Naive thymus-derived CD4-positive, alpha-beta T cell (primary cell): ENCODE data around the gene PTPN7. TPM values are rescaled to one million over a fixed set of nuclear protein-coding genes. Genes with fewer than 3 reads are reported as not detected.

Source experiments
- ATAC-seq: fragments of 150-1000 bp; cut with Tn5 transposase; 2 replicates; pipeline ENCODE4 v1.10.0; 2021; ENCODE audit warnings: mild to moderate bottlenecking, moderate library complexity
- CTCF ChIA-PET: fragments of 350-600 bp; sonication (Branson Sonifier 250); formaldehyde crosslinking; loops from one replicate; lab custom pipeline; 2021; ENCODE audit warnings: antibody characterized with exemption; lab: Charles Lee
- POLR2A ChIA-PET: fragments of 350-600 bp; sonication (Branson Sonifier 250); formaldehyde crosslinking; loops from one replicate; lab custom pipeline; 2021; ENCODE audit warnings: antibody characterized with exemption, inconsistent platforms; lab: Charles Lee
- DNase-seq, 9 donors: peaks; one replicate each; pipeline versions ENCODE4 v3.0.0 to v3.0.0-alpha.2; 2020 to 2022; ENCODE audit warnings: mixed read lengths in 1 of 9
- H3K27ac ChIP-seq: one replicate; pipeline ENCODE4 v1.7.0; 2013; ENCODE audit warnings: mild to moderate bottlenecking, low read depth, low read length, moderate library complexity
- H3K27me3 ChIP-seq, 2 donors: one replicate each; pipeline ENCODE4 v1.7.0; 2013; ENCODE audit warnings: low read length in 2 of 2, mild to moderate bottlenecking in 2 of 2, moderate library complexity in 2 of 2; ENCODE audit not compliant: control insufficient read depth in 2 of 2, insufficient read depth in 2 of 2
- H3K36me3 ChIP-seq, 3 experiments: 1 replicate in 2 of 3; 2 replicates in 1 of 3; pipeline ENCODE4 v1.7.0; 2013; ENCODE audit warnings: low read length in 3 of 3, mild to moderate bottlenecking in 3 of 3, moderate library complexity in 1 of 3; ENCODE audit not compliant: insufficient read depth in 3 of 3, control insufficient read depth in 2 of 3
- H3K4me1 ChIP-seq, 2 donors: one replicate each; pipeline ENCODE4 v1.7.0; 2013; ENCODE audit warnings: low read length in 2 of 2, mild to moderate bottlenecking in 2 of 2, moderate library complexity in 1 of 2; ENCODE audit not compliant: control insufficient read depth in 2 of 2, insufficient read depth in 2 of 2
- H3K4me3 ChIP-seq: 2 replicates; pipeline ENCODE4 v1.7.0; 2013; ENCODE audit warnings: mild to moderate bottlenecking, low read length
- H3K9me3 ChIP-seq, 3 experiments: 1 replicate in 2 of 3; 2 replicates in 1 of 3; pipeline ENCODE4 v1.7.0; 2013; ENCODE audit warnings: low read length in 3 of 3; ENCODE audit not compliant: control insufficient read depth in 2 of 3
- H3K27ac Mint-ChIP-seq, 9 donors: one replicate each; pipeline ENCODE4 v1.8.0; 2020 to 2022; ENCODE audit warnings: mixed read lengths in 9 of 9, mild to moderate bottlenecking in 8 of 9, moderate library complexity in 5 of 9, inconsistent platforms in 2 of 9
- H3K27me3 Mint-ChIP-seq, 5 donors: one replicate each; pipeline ENCODE4 v1.8.0; 2021 to 2022; ENCODE audit warnings: mixed read lengths in 5 of 5, mild to moderate bottlenecking in 1 of 5
- H3K36me3 Mint-ChIP-seq, 5 donors: one replicate each; pipeline ENCODE4 v1.8.0; 2020 to 2022; ENCODE audit warnings: mixed read lengths in 5 of 5, mild to moderate bottlenecking in 3 of 5, inconsistent platforms in 1 of 5
- H3K4me1 Mint-ChIP-seq, 7 donors: one replicate each; pipeline ENCODE4 v1.8.0; 2020 to 2022; ENCODE audit warnings: mixed read lengths in 7 of 7, mild to moderate bottlenecking in 3 of 7, inconsistent platforms in 1 of 7
- H3K4me3 Mint-ChIP-seq, 10 donors: one replicate each; pipeline ENCODE4 v1.8.0; 2020 to 2022; ENCODE audit warnings: mild to moderate bottlenecking in 10 of 10, mixed read lengths in 10 of 10, moderate library complexity in 6 of 10, inconsistent platforms in 2 of 10
- H3K9me3 Mint-ChIP-seq, 11 donors: one replicate each; pipeline ENCODE4 v1.8.0; 2020 to 2022; ENCODE audit warnings: mixed read lengths in 11 of 11, mild to moderate bottlenecking in 4 of 11, inconsistent platforms in 1 of 11, moderate library complexity in 1 of 11
- intact Hi-C, 2 donors: fragments of 100-400 bp; cut with micrococcal nuclease; formaldehyde crosslinking; loops; one replicate each; pipeline ENCODE4 v1.15.1; 2023
- polyA plus RNA-seq, 2 donors: library from polyadenylated mRNA; unstranded; fragments of 300-500 nt; fragmentation: Illumina TruSeq; gene quantifications; one replicate each; pipeline ENCODE4 v1.2.3, GENCODE V29; 2021
- total RNA-seq, 6 experiments: library from RNA in 5 of 6; stranded (reverse) in 5 of 6; gene quantifications; 1 replicate in 5 of 6; 2 replicates in 1 of 6; pipeline ENCODE4 v1.2.3 and lab custom pipeline; 2021 to 2026

Gene PTPN7
- total and polyA plus RNA-seq, 7 experiments from 2014 or later = 40.4 to 258 (median 78.6) TPM

DNA sequence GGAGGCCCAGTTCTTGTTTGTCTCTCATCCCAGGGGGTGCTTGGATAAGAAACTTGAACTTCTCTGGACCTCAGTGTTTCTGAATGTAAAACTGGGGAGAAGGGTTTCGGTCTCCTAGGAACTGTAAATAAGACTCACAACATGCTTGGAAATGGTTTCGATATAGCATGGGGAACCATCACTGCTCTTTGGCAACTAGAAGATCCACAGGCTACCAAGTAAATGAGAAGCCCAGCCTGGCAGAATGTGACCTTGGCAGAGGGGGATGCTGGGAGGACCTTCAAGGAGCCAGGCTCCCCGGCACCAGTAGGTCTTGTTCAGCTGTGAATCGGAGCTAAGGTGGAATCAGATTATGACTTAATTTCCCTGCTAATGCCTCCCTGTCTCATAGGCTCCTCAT, 19.6 kb downstream of the PTPN7 start:
- Mint-ChIP-seq H3K27me3 (no peaks in the 10 kb centered on the region), H3K4me3 (no peak overlapping the region), H3K9me3 (no peaks in the 10 kb centered on the region), H3K4me1 (peaks cover 22 to 43% (median 38%) of the 10 kb centered on the region in 7 donors), H3K36me3 (peaks cover 0 to 7% (median 0%) of the 10 kb centered on the region in 5 donors), H3K27ac (peak overlapping the region in 7 of 9 donors; percentile 24 to 79 (median 52))
- ATAC-seq = no peak
- DNase-seq = no peak
- Histone ChIP-seq H3K27me3 (no peaks in the 10 kb centered on the region), H3K4me3 (no peak overlapping the region), H3K27ac (peak overlapping the region; percentile 35), H3K9me3 (no peaks in the 10 kb centered on the region), H3K4me1 (peaks cover 14 to 21% of the 10 kb centered on the region in 2 donors), H3K36me3 (peaks cover 0 to 20% (median 0%) of the 10 kb centered on the region in 3 experiments)
- intact Hi-C loops = loop anchor here (5.0 to 10.0 kb wide), 3 partner anchors 264 to 656 kb away; partner anchors contain the start of gene IPO9 (in 1 of the 2)
- ChIA-PET POLR2A (no interaction called here), CTCF (no interaction called here)

DNA sequence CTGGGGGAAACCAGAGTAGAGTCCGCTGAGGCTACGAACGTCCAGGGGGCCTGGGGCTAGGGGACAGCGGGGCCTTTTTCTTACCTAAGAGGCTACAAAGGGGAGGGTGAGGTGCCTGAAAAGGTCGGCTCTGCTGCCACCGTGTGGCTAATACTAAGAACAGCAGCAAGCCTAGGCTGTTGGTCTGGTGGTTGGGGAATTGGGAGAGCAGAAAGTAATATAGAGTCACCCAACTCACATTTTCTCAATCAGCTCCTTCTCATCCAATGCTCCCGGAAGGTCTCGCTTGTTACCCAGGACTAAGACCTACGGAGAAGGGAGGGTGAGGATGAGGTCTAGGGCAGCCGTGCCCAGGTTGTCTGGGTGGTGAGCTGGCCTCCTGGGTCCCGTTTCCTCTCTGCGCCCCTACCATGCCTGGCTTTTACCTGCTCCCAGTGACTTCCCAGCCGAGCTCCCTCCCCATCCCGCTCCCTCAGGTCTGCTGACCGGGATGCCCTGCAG, 25.1 kb downstream of the PTPN7 start:
- ChIA-PET POLR2A (interaction anchor here (2.7 kb wide), 1 partner anchor 8 kb away, joined by 6 read pairs; no protein-coding TSS in a partner anchor), CTCF (interaction anchor here (0.5 to 2.9 kb wide), 9 partner anchors 9 to 239 kb away, joined by 3 to 12 read pairs (median 5); partner anchors contain the start of genes ARL8A, GPR37L1 and PTPN7)
- ATAC-seq = peak; percentile 92
- intact Hi-C loops = loop anchor here (1.0 to 5.0 kb wide), 5 partner anchors 8 to 239 kb away; partner anchors contain the start of gene TIMM17A (in 1 of the 2)
- H3K4me3 Mint-ChIP-seq = no peak overlapping the region
- peaks cover 4 to 15% (median 8%) of the 10 kb centered on the region in 7 donors for H3K4me1 Mint-ChIP-seq
- Histone ChIP-seq H3K4me3 (no peak overlapping the region), H3K36me3 (peaks cover 6 to 54% (median 7%) of the 10 kb centered on the region in 3 experiments), H3K27me3 (no peaks in the 10 kb centered on the region), H3K27ac (no peak overlapping the region), H3K4me1 (no peaks in the 10 kb centered on the region), H3K9me3 (no peaks in the 10 kb centered on the region)
- no peaks in the 10 kb centered on the region for H3K27me3 Mint-ChIP-seq
- H3K36me3 Mint-ChIP-seq = peaks cover 0 to 13% (median 0%) of the 10 kb centered on the region in 5 donors
- DNase-seq = peak in 7 of 9 donors; percentile 27 to 63 (median 53)
- peak overlapping the region in 2 of 9 donors; percentile 24 to 43 for H3K27ac Mint-ChIP-seq
- H3K9me3 Mint-ChIP-seq = no peaks in the 10 kb centered on the region

DNA sequence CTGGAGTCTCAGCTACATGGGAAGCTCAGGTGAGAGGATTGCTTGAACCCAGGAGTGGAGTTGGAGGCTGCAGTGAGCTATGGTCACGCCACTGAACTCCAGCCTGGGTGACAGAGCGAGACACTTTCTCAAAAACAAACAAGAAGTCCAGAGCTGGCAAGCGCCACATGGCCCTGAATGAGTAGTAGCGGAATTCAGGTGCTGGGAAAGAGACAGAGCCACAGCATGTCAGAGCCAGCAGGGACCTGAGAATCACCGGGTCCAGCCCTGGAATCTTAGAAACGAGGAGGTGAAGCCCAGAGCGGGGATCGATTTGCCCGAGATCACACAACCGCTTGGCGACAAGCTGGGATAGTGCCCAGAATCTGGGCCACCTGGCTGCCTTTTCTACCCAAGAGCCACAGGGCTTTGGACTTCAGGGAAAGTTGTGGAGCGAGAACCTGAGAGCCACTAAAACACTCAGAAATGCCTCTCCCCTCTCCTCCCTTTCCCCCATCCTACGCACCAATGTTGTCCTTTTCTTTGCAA, 25.7 kb downstream of the PTPN7 start:
- Mint-ChIP-seq H3K36me3 (peaks cover 0 to 13% (median 0%) of the 10 kb centered on the region in 5 donors), H3K27me3 (no peaks in the 10 kb centered on the region), H3K4me1 (peaks cover 4 to 15% (median 8%) of the 10 kb centered on the region in 7 donors), H3K27ac (peak overlapping the region in 1 of 9 donors; percentile 62), H3K4me3 (no peak overlapping the region), H3K9me3 (no peaks in the 10 kb centered on the region)
- Histone ChIP-seq H3K9me3 (no peaks in the 10 kb centered on the region), H3K4me3 (no peak overlapping the region), H3K27me3 (no peaks in the 10 kb centered on the region), H3K36me3 (peaks cover 6 to 54% (median 7%) of the 10 kb centered on the region in 3 experiments), H3K4me1 (no peaks in the 10 kb centered on the region), H3K27ac (no peak overlapping the region)
- no peak for DNase-seq
- CTCF ChIA-PET = interaction anchor here (0.5 to 2.9 kb wide), 7 partner anchors 11 to 239 kb away, joined by 3 to 12 read pairs (median 5); partner anchors contain the start of genes GPR37L1 and PTPN7
- peak; percentile 8 for ATAC-seq
- intact Hi-C loops = loop anchor here (1.0 to 5.0 kb wide), 5 partner anchors 9 to 238 kb away; partner anchors contain the start of gene TIMM17A (in 1 of the 2)
- POLR2A ChIA-PET = interaction anchor here (2.7 kb wide), 1 partner anchor 9 kb away, joined by 6 read pairs; no protein-coding TSS in a partner anchor

DNA sequence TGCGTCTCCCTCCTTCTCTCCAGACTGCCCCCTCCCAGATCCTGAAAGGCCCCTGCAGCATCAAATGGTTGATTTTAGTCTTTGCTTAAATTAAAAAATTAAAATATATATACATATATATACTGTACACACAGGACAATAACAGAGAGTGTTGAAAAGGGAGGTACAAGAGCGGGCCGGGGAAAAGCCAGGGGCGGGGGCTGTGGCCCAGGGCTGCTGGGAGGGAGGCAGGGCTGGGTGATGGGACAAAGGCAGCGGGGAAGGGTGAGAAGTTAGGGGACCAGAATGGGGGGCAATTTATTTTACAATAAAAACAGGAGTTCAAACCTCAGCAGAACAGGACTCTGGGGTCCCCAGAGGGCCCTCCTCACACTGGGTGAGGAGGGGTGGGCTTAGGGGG, 26.4 kb downstream of the PTPN7 start:
- no peak for ATAC-seq
- H3K4me3 Mint-ChIP-seq = no peak overlapping the region
- ChIA-PET CTCF (interaction anchor here (1.0 to 2.9 kb wide), 2 partner anchors 22 to 32 kb away, joined by 3 to 12 read pairs; no protein-coding TSS in a partner anchor), POLR2A (interaction anchor here (2.7 kb wide), 1 partner anchor 10 kb away, joined by 6 read pairs; no protein-coding TSS in a partner anchor)
- H3K27me3 Mint-ChIP-seq = no peaks in the 10 kb centered on the region
- no peak overlapping the region for H3K4me3 ChIP-seq
- no peaks in the 10 kb centered on the region for H3K4me1 ChIP-seq
- no peak overlapping the region for H3K27ac Mint-ChIP-seq
- no peaks in the 10 kb centered on the region for H3K9me3 Mint-ChIP-seq
- peaks cover 6 to 54% (median 7%) of the 10 kb centered on the region in 3 experiments for H3K36me3 ChIP-seq
- intact Hi-C loops = loop anchor here in 1 of 2 donors (2.0 kb wide), 1 partner anchor 133 kb away; no protein-coding TSS in a partner anchor
- DNase-seq = no peak
- H3K27me3 ChIP-seq = no peaks in the 10 kb centered on the region
- no peak overlapping the region for H3K27ac ChIP-seq
- no peaks in the 10 kb centered on the region for H3K9me3 ChIP-seq
- peaks cover 4 to 13% (median 8%) of the 10 kb centered on the region in 7 donors for H3K4me1 Mint-ChIP-seq
- H3K36me3 Mint-ChIP-seq = peaks cover 0 to 13% (median 0%) of the 10 kb centered on the region in 5 donors

DNA sequence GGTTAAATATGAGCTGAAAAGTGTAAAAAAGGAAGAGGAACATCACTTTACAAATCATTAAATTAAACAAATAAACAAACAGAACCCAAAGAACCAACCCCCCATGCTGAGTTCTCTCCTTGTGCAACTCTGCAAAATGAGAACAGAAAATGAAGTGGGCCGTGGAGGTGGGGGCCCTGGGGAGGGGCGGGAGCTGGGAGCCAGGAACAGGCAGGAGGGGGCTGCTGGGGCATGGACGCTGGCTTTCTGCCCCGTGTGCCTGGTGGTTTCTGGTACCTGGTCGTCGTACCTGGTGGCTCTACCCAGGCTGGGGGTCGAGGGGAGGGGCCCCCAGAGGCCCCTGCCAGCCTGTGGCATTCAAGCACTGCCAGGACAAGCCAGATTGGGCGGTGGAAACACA, 26.9 kb downstream of the PTPN7 start:
- no peaks in the 10 kb centered on the region for H3K9me3 ChIP-seq
- DNase-seq = no peak
- H3K27me3 ChIP-seq = no peaks in the 10 kb centered on the region
- Mint-ChIP-seq H3K27me3 (no peaks in the 10 kb centered on the region), H3K27ac (no peak overlapping the region), H3K9me3 (no peaks in the 10 kb centered on the region), H3K4me1 (peaks cover 1 to 10% (median 4%) of the 10 kb centered on the region in 7 donors), H3K36me3 (peaks cover 0 to 9% (median 0%) of the 10 kb centered on the region in 5 donors), H3K4me3 (no peak overlapping the region)
- intact Hi-C loops = no loop called here
- H3K4me1 ChIP-seq = no peaks in the 10 kb centered on the region
- CTCF ChIA-PET = interaction anchor here (0.6 kb wide), 1 partner anchor 147 kb away, joined by 3 read pairs; no protein-coding TSS in a partner anchor
- H3K36me3 ChIP-seq = peaks cover 6 to 49% (median 7%) of the 10 kb centered on the region in 3 experiments
- POLR2A ChIA-PET = interaction anchor here (0.6 to 2.7 kb wide), 2 partner anchors 10 to 771 kb away, joined by 3 to 6 read pairs; no protein-coding TSS in a partner anchor
- ATAC-seq = no peak
- no peak overlapping the region for H3K4me3 ChIP-seq
- H3K27ac ChIP-seq = no peak overlapping the region

DNA sequence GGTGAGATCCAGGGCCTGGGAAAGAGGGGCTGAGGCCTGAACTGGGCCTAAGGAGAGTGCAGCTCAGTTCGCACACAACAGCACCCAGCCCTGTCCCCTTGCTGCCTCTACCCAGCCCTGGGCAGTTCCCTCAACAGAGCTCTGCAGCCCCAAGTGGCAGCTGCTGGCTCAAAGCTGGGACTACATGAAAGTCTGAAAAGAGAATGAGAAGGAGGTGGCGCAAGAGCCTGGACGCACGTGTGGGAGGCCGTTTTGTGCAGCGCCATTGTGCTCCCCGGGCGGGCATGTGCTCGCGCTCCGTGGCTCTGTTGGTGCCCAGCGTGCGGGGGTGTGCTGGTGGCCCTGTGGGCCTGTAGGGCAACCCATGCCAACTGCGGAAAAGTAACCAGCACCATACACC, 27.4 kb downstream of the PTPN7 start:
- no peaks in the 10 kb centered on the region for H3K9me3 Mint-ChIP-seq
- no peaks in the 10 kb centered on the region for H3K27me3 ChIP-seq
- H3K27ac ChIP-seq = no peak overlapping the region
- H3K9me3 ChIP-seq = no peaks in the 10 kb centered on the region
- H3K36me3 Mint-ChIP-seq = peaks cover 0 to 5% (median 0%) of the 10 kb centered on the region in 5 donors
- DNase-seq (no peak), ATAC-seq (no peak)
- H3K27ac Mint-ChIP-seq = no peak overlapping the region
- intact Hi-C loops = no loop called here
- H3K4me3 Mint-ChIP-seq = no peak overlapping the region
- H3K4me1 ChIP-seq = no peaks in the 10 kb centered on the region
- H3K36me3 ChIP-seq = peaks cover 6 to 44% (median 7%) of the 10 kb centered on the region in 3 experiments
- no peak overlapping the region for H3K4me3 ChIP-seq
- ChIA-PET CTCF (interaction anchor here (0.6 kb wide), 1 partner anchor 147 kb away, joined by 3 read pairs; no protein-coding TSS in a partner anchor), POLR2A (interaction anchor here (0.6 to 2.7 kb wide), 2 partner anchors 11 to 771 kb away, joined by 3 to 6 read pairs; no protein-coding TSS in a partner anchor)
- peaks cover 0 to 10% (median 4%) of the 10 kb centered on the region in 7 donors for H3K4me1 Mint-ChIP-seq
- H3K27me3 Mint-ChIP-seq = no peaks in the 10 kb centered on the region
